Endothelial cell of hepatic sinusoid (primary cell): ENCODE measurements around the gene MBP.

Source experiments
- in situ Hi-C: cut with HindIII; loops from 2 replicates; pipeline ENCODE4 v1.10.0; 2017; ENCODE audit warnings: low sequenced_read_pairs

MBP gene

GRCh38 chr18:76932026-76932819 is 200.4 kb downstream of the MBP start:
- in situ Hi-C loops: no loop called here

GRCh38 chr18:76931171-76931570 is 201.4 kb downstream of the MBP start:
- in situ Hi-C loops: no loop called here
